ENCODE results near the gene PFKFB3.

Gene PFKFB3

GRCh38 chr10:6256439-6256838, 53.7 kb downstream of the PFKFB3 start:
- Histone ChIP-seq H3K9ac (ENCODE audit: low read length) (no peak overlapping the region), H3K4me2 (ENCODE audit: low read depth, low read length, poor library complexity, severe bottlenecking) (no peak overlapping the region), H3K79me2 (ENCODE audit: insufficient read depth, low read length) (no peaks in the 10 kb centered on the region), H2AFZ (ENCODE audit: low read depth, low read length, severe bottlenecking) (no peak overlapping the region), H3F3A (ENCODE audit: insufficient read depth) (no peaks in the 10 kb centered on the region), H3K36me3 (ENCODE audit: low read length) (no peaks in the 10 kb centered on the region), H3K4me3 (ENCODE audit: insufficient read depth, low read length, poor library complexity, severe bottlenecking) (no peak overlapping the region), H3K27ac (ENCODE audit: low read depth, low read length) (no peak overlapping the region), H3K9me2 (replicated peaks; ENCODE audit: insufficient read depth, low read length) (no peaks in the 10 kb centered on the region), H4K20me1 (ENCODE audit: low read depth, low read length) (no peaks in the 10 kb centered on the region), H3K27me3 (ENCODE audit: low read length) (no peaks in the 10 kb centered on the region), H3K9me3 (ENCODE audit: insufficient read depth, low read length) (no peaks in the 10 kb centered on the region)
- TF ChIP-seq, protein P1, sequence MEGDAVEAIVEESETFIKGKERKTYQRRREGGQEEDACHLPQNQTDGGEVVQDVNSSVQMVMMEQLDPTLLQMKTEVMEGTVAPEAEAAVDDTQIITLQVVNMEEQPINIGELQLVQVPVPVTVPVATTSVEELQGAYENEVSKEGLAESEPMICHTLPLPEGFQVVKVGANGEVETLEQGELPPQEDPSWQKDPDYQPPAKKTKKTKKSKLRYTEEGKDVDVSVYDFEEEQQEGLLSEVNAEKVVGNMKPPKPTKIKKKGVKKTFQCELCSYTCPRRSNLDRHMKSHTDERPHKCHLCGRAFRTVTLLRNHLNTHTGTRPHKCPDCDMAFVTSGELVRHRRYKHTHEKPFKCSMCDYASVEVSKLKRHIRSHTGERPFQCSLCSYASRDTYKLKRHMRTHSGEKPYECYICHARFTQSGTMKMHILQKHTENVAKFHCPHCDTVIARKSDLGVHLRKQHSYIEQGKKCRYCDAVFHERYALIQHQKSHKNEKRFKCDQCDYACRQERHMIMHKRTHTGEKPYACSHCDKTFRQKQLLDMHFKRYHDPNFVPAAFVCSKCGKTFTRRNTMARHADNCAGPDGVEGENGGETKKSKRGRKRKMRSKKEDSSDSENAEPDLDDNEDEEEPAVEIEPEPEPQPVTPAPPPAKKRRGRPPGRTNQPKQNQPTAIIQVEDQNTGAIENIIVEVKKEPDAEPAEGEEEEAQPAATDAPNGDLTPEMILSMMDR (IDR thresholded peaks at IDR 0.05; ENCODE audit: insufficient read depth, low read length, poor library complexity, severe bottlenecking), result no peak
- TF ChIP-seq EZH2phosphoT487 (conservative IDR thresholded peaks at IDR 0.05; ENCODE audit: low read length), result no peak

DNA sequence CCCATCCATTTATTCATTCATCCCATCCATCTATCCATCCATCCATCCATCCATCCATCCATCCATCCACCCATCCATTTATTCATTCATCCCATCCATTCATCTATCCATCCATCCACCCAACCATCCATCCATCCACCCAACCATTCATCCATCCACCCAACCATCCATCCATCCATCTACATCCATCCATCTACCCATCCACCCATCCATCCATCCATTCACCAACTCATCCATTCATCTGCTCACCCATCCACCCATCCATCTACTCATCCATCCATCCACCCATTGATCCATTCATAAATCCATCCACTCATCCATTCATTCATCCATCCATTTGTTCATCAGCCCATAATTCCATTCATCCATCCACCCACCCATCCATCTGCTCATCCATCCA, 56.4 kb downstream of the PFKFB3 start:
- Histone ChIP-seq H3K27ac (ENCODE audit: low read depth, low read length) (no peak overlapping the region), H3K9me3 (ENCODE audit: insufficient read depth, low read length) (no peaks in the 10 kb centered on the region), H3K79me2 (ENCODE audit: insufficient read depth, low read length) (no peaks in the 10 kb centered on the region), H3F3A (ENCODE audit: insufficient read depth) (no peaks in the 10 kb centered on the region), H3K36me3 (ENCODE audit: low read length) (no peaks in the 10 kb centered on the region), H3K9ac (ENCODE audit: low read length) (no peak overlapping the region), H3K4me2 (ENCODE audit: low read depth, low read length, poor library complexity, severe bottlenecking) (no peak overlapping the region), H4K20me1 (ENCODE audit: low read depth, low read length) (no peaks in the 10 kb centered on the region), H2AFZ (ENCODE audit: low read depth, low read length, severe bottlenecking) (no peak overlapping the region), H3K27me3 (ENCODE audit: low read length) (no peaks in the 10 kb centered on the region), H3K4me3 (ENCODE audit: insufficient read depth, low read length, poor library complexity, severe bottlenecking) (no peak overlapping the region), H3K9me2 (replicated peaks; ENCODE audit: insufficient read depth, low read length) (no peaks in the 10 kb centered on the region)
- no peak for TF ChIP-seq EZH2phosphoT487 (conservative IDR thresholded peaks at IDR 0.05; ENCODE audit: low read length)
- TF ChIP-seq, protein P1 (IDR thresholded peaks at IDR 0.05; ENCODE audit: insufficient read depth, low read length, poor library complexity, severe bottlenecking), result no peak

DNA sequence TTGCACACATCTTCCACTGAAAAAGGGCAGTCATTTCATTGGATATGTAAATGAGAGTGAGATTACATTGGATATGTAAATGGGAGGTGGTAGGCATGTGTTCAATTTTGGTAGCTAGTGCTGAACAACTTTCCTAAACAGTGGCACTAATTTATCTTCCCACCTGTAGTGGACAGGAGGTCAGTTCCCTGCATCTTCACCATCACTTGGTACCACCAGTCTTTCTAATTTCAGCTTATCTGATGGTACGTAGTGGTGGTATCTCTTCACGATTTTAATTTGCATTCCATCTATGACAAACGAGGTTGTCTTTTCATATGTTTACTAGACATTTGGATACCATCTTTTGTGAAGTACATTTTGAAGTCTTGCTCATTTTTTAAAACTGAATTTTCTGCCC, 58.1 kb downstream of the PFKFB3 start:
- Histone ChIP-seq H3K9me2 (replicated peaks; ENCODE audit: insufficient read depth, low read length) (no peaks in the 10 kb centered on the region), H4K20me1 (ENCODE audit: low read depth, low read length) (no peaks in the 10 kb centered on the region), H3F3A (ENCODE audit: insufficient read depth) (no peaks in the 10 kb centered on the region), H3K9ac (ENCODE audit: low read length) (no peak overlapping the region), H3K79me2 (ENCODE audit: insufficient read depth, low read length) (no peaks in the 10 kb centered on the region), H2AFZ (ENCODE audit: low read depth, low read length, severe bottlenecking) (no peak overlapping the region), H3K27ac (ENCODE audit: low read depth, low read length) (no peak overlapping the region), H3K9me3 (ENCODE audit: insufficient read depth, low read length) (no peaks in the 10 kb centered on the region), H3K4me2 (ENCODE audit: low read depth, low read length, poor library complexity, severe bottlenecking) (no peak overlapping the region), H3K36me3 (ENCODE audit: low read length) (no peaks in the 10 kb centered on the region), H3K27me3 (ENCODE audit: low read length) (no peaks in the 10 kb centered on the region), H3K4me3 (ENCODE audit: insufficient read depth, low read length, poor library complexity, severe bottlenecking) (no peak overlapping the region)
- no peak for TF ChIP-seq EZH2phosphoT487 (conservative IDR thresholded peaks at IDR 0.05; ENCODE audit: low read length)

- Histone ChIP-seq H3K9ac (ENCODE audit: low read length) (no peak overlapping the region), H4K20me1 (ENCODE audit: low read depth, low read length) (no peaks in the 10 kb centered on the region), H3F3A (ENCODE audit: insufficient read depth) (no peaks in the 10 kb centered on the region), H3K9me3 (ENCODE audit: insufficient read depth, low read length) (no peaks in the 10 kb centered on the region), H3K79me2 (ENCODE audit: insufficient read depth, low read length) (no peaks in the 10 kb centered on the region), H2AFZ (ENCODE audit: low read depth, low read length, severe bottlenecking) (no peak overlapping the region), H3K36me3 (ENCODE audit: low read length) (no peaks in the 10 kb centered on the region), H3K9me2 (replicated peaks; ENCODE audit: insufficient read depth, low read length) (no peaks in the 10 kb centered on the region), H3K4me3 (ENCODE audit: insufficient read depth, low read length, poor library complexity, severe bottlenecking) (no peak overlapping the region), H3K27ac (ENCODE audit: low read depth, low read length) (no peak overlapping the region), H3K27me3 (ENCODE audit: low read length) (no peaks in the 10 kb centered on the region), H3K4me2 (ENCODE audit: low read depth, low read length, poor library complexity, severe bottlenecking) (no peak overlapping the region)
- TF ChIP-seq, protein P1 (IDR thresholded peaks at IDR 0.05; ENCODE audit: insufficient read depth, low read length, poor library complexity, severe bottlenecking), result no peak
- no peak for TF ChIP-seq EZH2phosphoT487 (conservative IDR thresholded peaks at IDR 0.05; ENCODE audit: low read length)
Observed at GRCh38 chr10:6267941-6268340, 65.2 kb downstream of the PFKFB3 start.

All from SU-DHL-6 (cell line).